HG02852 (cell line): ENCODE results near the gene TSPAN5.
A peak's percentile ranks its signal among the peaks of the same experiment; 100 is the strongest.
"Not testable (repeated sequence)": the region's sequence is repeated elsewhere in the genome, so short reads cannot be mapped to it uniquely, and the experiment has no call there.

Experiments
- ATAC-seq: cut with Tn5 transposase; IDR thresholded peaks from one replicate; pipeline ENCODE4 v1.9.1; 2021; ENCODE audit warnings: mild to moderate bottlenecking, moderate library complexity; ENCODE audit not compliant: unreplicated experiment

Gene TSPAN5

GRCh38 chr4:98658287-98659105 is at the start of gene TSPAN5:
TSPAN5 (minus strand) TSS chr4:98658611.
- ATAC-seq, result peak; percentile 60

GRCh38 chr4:98706935-98707334 is 48.5 kb upstream of the TSPAN5 start:
- no peak for ATAC-seq

DNA sequence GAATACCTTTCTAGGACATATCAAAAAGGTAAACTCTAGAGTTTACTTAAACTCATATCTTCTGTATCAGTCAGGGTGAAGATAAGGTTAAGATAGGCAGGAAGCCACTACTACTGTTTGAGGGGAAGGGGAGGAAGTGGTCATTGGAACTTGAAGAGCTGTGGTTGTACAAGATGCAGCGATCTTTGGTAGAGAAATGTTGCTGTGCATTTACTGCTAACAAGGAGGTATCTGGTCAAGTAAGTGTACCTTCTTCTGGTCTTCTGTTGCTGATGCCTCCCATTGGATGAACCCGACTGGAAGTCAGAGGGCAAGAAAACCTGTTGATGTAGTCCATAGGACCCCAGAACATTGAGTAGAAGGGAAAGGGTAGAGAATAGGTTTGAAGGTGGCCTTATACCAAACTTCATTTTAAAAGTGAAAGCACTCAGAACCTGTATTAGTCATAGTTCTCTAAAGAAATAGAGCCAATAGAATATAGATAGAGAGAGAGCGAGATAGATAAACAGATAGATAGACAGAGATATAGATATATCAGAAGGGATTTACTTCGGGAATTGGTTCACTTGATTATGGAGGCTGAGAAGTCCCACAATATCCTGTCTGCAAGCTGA is 47.9 kb upstream of the TSPAN5 start:
- ATAC-seq, result no peak

- not testable (repeated sequence) for ATAC-seq
These were observed 47.2 kb upstream of the TSPAN5 start for GRCh38 chr4:98705586-98705985.

DNA sequence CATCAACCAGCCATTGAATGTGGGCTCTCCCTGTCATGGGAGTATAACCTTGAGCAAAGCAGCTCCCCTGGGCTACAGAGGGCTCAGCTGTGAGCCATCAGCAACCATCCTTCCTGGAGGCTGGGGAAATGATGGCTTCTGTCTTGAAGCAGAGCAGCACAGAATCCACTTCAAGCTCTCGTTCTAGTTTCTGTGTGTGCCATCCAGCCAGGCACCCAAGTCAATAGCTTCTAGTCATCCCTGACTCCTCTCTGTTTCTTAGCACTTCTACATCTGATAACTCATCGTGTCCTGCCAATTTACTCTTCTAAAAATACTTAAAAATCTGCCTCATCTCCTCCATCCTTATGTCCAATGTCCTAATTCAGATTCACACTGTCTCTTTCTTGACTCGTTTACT is 42.2 kb upstream of the TSPAN5 start:
- no peak for ATAC-seq

DNA sequence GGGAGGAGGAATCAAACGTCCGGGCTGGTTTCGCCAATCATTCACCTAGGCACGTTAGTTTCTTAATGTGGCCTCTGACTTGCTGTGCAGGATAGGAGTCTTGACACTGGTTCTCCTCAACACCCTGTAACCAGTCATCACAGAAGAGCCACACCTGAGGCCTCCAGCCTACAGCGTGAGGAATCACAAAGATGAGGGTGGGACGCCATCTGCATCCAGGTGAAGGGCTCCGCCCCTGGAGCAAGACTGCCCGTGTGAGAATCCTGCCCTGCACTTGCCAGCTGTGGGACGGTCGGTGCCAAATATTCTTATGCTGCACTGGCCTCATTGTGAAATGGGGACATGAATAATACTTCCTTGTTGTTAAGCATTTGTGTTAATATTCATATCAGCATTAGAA is 35.7 kb upstream of the TSPAN5 start:
- ATAC-seq, result no peak

DNA sequence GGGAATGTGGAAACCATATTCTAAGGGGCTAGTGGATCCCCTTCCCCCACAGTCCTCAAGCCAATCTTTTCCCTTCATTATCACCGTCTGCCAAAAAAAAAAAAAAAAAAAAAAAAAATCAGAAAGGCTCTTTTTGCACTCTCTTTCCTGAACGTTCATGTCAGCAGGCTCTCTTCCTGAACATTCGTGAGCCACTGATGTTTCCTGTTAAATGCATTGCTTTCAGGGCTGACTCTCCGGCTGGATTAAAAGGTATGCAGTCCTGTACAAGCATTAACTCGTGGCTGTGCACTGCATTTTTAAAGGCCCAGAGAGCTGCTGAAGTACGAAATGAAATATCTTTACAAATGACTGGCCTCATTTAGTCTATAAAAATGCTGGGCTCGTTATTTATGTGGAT is 34.0 kb upstream of the TSPAN5 start:
- no peak for ATAC-seq

DNA sequence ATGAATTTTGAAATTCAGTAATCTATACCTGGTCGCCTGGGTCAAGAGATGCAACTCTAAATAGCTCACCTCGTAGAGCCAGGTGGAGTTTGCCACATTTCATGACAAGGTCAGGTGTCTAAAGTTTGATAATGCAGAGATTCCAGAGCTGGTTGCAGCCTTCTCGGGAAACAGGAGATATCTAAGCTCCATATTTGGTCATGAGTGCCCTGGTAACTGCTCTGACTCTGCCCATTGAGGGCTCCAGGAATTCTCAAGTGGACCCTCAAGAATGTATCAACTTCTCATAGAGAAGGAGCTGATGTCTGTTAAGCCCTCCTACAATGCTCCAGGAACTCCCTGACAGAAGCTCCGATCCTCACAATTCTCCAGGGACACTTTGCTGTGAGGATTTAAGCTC is 33.2 kb upstream of the TSPAN5 start:
- ATAC-seq, result no peak

GRCh38 chr4:98689507-98690174 is 31.2 kb upstream of the TSPAN5 start:
- no peak for ATAC-seq

DNA sequence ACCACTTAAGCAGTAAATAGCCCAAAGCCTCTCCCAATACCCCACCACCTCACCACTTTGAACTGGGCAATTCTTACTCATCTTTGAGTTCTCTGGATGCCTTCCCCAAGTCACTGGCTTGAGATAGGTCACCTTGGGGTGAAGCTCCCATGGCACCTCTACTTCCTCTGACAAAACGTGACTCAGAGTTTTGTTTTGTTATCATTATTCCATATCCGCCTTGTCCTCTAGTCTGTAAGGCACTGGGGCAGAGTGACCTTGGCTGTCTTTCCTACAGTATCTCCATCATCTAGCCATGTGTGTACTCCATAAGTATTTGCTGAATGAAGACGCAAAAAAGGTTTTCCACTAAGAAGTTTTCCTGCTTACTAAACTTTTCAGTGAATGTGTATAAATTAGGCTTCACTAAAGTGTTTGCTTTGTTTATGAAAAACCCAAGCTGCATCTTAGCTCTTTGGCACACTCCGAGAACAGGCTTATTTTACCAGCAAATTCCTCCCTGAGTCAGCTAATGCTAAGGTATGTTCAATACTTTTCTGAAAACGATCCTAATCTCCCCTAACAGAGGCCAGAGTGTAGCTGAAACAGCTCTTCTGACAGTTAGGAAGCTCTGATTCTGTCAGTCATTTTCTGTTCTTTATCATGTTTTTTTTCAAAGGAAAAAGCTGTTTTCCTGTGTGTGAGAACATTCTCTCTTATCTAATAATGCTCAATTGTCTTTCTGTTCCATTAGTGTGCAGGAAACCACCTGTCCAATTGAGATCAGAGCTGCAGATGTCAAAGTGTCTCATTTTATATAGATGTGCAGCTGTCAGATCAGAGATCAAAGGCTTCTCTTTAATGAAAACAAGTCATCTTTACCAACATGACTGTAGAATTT is 30.2 kb upstream of the TSPAN5 start:
- no peak for ATAC-seq

- no peak for ATAC-seq
These were observed 29.5 kb upstream of the TSPAN5 start for GRCh38 chr4:98687876-98688275.

- no peak for ATAC-seq
These were observed 28.4 kb upstream of the TSPAN5 start for GRCh38 chr4:98686847-98687246.

GRCh38 chr4:98686043-98686707 is 27.8 kb upstream of the TSPAN5 start:
- no peak for ATAC-seq

DNA sequence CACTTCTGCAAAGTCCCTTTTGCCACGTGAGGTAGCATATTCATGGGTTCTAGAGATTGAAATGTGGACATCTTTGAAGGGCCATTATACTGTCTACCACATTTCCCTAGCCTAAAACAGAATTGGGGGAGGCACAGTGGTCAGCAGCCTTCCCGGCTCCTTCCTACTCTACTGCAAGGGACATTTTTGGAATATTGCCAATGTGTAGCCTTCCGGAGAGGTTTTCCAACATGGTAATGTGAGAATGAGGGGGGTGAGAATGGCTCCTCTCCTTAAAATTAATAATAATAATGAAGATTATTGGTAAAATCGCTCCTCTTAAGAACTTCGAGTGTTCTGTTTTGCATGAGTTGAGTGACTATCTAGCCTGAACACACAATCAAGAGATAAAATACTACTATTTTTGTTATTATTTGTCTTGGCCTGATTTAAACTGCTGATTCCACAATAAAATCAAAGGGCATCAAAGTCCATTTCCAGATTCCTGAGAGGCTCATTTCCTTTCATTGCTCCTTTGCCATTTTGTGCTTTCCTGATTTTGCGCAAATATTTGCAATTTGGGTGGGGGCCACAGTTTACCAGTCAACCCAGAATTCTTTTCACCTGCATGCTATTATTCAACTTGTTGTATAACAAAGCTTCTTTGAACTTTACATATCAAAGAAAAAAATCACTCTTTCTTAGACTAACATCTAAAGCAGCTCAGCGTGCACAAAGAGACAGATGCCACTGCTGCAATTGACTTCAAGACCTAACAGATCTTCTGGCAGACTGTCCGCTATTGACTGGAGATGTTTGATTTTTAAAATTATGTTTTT is 27.0 kb upstream of the TSPAN5 start:
- no peak for ATAC-seq

DNA sequence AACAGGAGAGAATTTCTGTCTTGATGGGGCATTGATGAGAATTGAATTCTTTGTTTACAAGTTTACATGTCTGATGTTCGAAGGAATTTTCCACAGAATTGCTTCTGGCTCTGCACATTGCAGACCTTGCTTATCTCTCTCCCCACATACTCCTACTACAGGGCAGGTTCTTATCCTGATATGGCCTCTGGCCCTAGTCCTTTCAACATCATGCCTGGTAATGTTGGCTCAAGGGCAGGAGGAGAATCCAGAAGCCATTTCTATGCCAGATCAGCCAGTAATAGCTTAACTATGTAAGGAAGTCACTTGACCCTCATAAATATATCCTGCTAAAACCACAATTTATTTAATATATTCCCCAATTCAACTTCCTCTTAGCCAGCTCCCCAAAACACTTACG is 24.3 kb upstream of the TSPAN5 start:
- ATAC-seq, result no peak

DNA sequence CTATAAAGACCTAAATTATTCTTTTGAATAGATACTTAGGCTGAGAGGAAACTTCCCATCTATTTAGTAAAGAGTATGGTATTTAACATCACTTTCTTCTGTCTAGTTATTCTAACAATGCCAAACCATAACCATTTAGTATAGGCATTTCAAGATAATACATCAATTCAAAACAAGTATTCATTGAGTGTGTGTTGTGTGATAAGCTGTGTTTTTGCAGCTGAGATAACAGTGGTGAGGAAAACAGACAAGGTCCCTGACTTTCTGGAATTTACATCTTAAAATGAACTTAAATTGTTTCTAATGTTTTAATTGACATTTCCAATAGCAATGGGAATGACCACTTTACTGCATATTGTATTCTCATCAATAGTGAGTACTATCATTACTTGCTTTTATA is 22.4 kb upstream of the TSPAN5 start:
- no peak for ATAC-seq

DNA sequence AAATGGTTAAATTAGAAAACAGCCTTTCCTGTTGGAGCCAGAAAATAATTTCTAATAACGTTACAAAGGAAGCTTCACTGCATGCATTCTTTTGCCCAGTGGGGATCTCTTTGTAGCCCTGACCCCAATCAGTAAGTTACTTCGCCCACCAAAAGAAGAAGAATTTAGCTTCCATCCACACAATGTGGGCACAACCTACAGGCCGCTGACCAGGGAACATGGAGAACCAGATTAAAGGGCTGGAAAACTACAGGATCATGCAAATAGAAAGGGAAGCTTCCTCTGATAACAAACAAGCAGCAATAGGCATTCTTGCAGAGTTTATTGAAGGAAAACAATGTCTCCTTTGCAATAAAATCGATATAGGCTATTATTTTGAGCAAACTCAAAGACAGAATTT is 21.3 kb upstream of the TSPAN5 start:
- ATAC-seq, result no peak

GRCh38 chr4:98677799-98678198 is 19.4 kb upstream of the TSPAN5 start:
- no peak for ATAC-seq

- no peak for ATAC-seq
These were observed 16.2 kb upstream of the TSPAN5 start for GRCh38 chr4:98674404-98675173.
